Testis (tissue), 3 donors: ENCODE data around the gene THAP4. TPM values are rescaled to one million over a fixed set of nuclear protein-coding genes. Genes with fewer than 3 reads are reported as not detected.

ENCODE experiments used
- DNase-seq: peaks from one replicate; pipeline ENCODE4 v3.0.0-alpha.2; 2019
- H3K27ac ChIP-seq, 2 donors: fragments of 200-600 bp; sonication (generic); one replicate each; pipeline ENCODE4 v1.5.1; 2019
- H3K27me3 ChIP-seq: fragments of 200-600 bp; sonication (generic); one replicate; pipeline ENCODE4 v1.5.1; 2019
- H3K36me3 ChIP-seq: fragments of 200-600 bp; sonication (generic); one replicate; pipeline ENCODE4 v1.5.1; 2017; ENCODE audit warnings: low read depth; ENCODE audit errors: missing control alignments
- H3K4me1 ChIP-seq: fragments of 200-600 bp; sonication (generic); one replicate; pipeline ENCODE4 v1.5.1; 2019
- H3K4me3 ChIP-seq, 2 donors: fragments of 200-600 bp; sonication (generic); one replicate each; pipeline ENCODE4 v1.5.1; 2017 to 2019
- H3K9me3 ChIP-seq: fragments of 200-600 bp; sonication (generic); one replicate; pipeline ENCODE4 v1.5.1; 2017
- POLR2A ChIP-seq: fragments of 450-650 bp; IDR thresholded peaks from one replicate; pipeline ENCODE4 v1.6.1; 2017; ENCODE audit warnings: antibody characterized with exemption, mild to moderate bottlenecking, moderate library complexity
- WGBS, 2 donors: methylation state at CpG; one replicate each; pipeline ENCODE4 v1.1.5; 2018; 5-methylcytosine and 5-hydroxymethylcytosine counted together
- intact Hi-C: fragments of 100-400 bp; cut with DNase I; formaldehyde crosslinking; loops from one replicate; pipeline ENCODE4 v1.15.1; 2023; ENCODE audit warnings: low total_unique reads
- polyA plus RNA-seq: library from polyadenylated mRNA; stranded (reverse); fragments of 350-450 nt; fragmentation: Illumina TruSeq; extraction: RNeasy Lipid Tissue Mini Kit (QIAGEN cat#74804); gene quantifications from one replicate; pipeline ENCODE4 v1.2.3, GENCODE V29; 2014; ENCODE audit warnings: low read depth, low replicate concordance; ENCODE audit not compliant: insufficient read depth
- total RNA-seq, 2 donors: library from RNA; depleted of rRNA; stranded (reverse); fragments of >200 nt; gene quantifications; one replicate each; pipeline ENCODE4 v1.2.3, GENCODE V29; 2016
- TF ChIP-seq, protein P1 (sequence below), 3 experiments: fragments of 450-650 bp in 2 of 3; fragments of 200-600 bp in 1 of 3; sonication (generic) in 1 of 3; IDR thresholded peaks; one replicate each; pipeline ENCODE4 v1.5.1; 2016 to 2019; ENCODE audit warnings: antibody characterized with exemption in 3 of 3, mild to moderate bottlenecking in 2 of 3, moderate library complexity in 1 of 3

The THAP4 gene
- total and polyA plus RNA-seq, 3 donors from 2014 or later: 61.3 to 73.5 (median 73.5) TPM

DNA sequence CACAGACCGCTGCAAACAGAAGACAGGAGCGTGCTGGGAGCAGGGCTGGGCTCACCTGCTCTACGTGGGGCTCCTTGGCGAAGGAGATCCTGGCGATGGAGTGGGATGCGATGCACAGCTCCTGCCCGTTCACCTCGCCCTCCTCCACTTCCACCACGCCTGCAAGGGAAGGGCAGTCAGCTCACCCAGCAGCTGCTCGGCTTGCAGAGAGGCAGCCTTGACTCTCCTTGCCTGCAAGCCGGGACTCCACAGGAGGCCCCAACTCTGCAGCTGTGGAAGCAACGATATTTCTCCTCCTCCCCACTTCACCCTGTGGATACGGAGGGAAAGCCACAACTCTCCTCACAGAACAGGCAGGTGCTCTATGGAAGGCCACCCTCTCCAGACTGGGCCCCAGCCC, 35.1 kb downstream of the THAP4 start:
- Histone ChIP-seq H3K27ac (no peak overlapping the region), H3K27me3 (no peaks in the 10 kb centered on the region), H3K9me3 (no peaks in the 10 kb centered on the region), H3K36me3 (no peaks in the 10 kb centered on the region), H3K4me1 (no peaks in the 10 kb centered on the region), H3K4me3 (no peak overlapping the region)
- no peak for TF ChIP-seq POLR2A
- TF ChIP-seq, protein P1, sequence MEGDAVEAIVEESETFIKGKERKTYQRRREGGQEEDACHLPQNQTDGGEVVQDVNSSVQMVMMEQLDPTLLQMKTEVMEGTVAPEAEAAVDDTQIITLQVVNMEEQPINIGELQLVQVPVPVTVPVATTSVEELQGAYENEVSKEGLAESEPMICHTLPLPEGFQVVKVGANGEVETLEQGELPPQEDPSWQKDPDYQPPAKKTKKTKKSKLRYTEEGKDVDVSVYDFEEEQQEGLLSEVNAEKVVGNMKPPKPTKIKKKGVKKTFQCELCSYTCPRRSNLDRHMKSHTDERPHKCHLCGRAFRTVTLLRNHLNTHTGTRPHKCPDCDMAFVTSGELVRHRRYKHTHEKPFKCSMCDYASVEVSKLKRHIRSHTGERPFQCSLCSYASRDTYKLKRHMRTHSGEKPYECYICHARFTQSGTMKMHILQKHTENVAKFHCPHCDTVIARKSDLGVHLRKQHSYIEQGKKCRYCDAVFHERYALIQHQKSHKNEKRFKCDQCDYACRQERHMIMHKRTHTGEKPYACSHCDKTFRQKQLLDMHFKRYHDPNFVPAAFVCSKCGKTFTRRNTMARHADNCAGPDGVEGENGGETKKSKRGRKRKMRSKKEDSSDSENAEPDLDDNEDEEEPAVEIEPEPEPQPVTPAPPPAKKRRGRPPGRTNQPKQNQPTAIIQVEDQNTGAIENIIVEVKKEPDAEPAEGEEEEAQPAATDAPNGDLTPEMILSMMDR (IDR thresholded peaks at IDR 0.05): no peak
- DNase-seq: no peak
- 91 to 95% methylated on average over 11 to 13 of the region's 13 CpGs for WGBS, 2 donors
- intact Hi-C loops: no loop called here

DNA sequence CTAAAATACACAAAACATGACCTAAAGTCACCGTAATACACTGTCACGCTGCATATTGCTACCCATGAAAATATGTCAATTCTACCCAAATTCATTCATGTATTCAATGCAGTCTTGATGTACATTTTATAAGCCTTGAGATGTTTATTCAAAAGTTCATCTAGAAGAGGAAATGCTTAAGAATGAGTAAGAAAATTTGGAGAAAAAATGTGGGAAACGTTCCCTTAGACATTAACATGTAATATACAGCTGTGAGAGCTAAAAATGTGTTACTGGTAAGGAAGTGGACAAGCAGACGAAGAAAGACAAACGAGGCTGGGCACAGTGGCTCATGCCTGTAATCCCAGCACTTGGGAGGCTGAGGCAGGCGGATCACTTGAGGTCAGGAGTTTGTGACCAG, 37.3 kb downstream of the THAP4 start:
- intact Hi-C loops: no loop called here
- WGBS, 2 donors: 85 to 89% methylated on average over 6 of the region's 6 CpGs
- no peaks in the 10 kb centered on the region for H3K9me3 ChIP-seq
- no peaks in the 10 kb centered on the region for H3K27me3 ChIP-seq
- no peak overlapping the region for H3K4me3 ChIP-seq
- TF ChIP-seq POLR2A: no peak
- TF ChIP-seq, protein P1 (IDR thresholded peaks at IDR 0.05): no peak
- no peak for DNase-seq
- H3K4me1 ChIP-seq: no peaks in the 10 kb centered on the region
- no peak overlapping the region for H3K27ac ChIP-seq
- no peaks in the 10 kb centered on the region for H3K36me3 ChIP-seq

DNA sequence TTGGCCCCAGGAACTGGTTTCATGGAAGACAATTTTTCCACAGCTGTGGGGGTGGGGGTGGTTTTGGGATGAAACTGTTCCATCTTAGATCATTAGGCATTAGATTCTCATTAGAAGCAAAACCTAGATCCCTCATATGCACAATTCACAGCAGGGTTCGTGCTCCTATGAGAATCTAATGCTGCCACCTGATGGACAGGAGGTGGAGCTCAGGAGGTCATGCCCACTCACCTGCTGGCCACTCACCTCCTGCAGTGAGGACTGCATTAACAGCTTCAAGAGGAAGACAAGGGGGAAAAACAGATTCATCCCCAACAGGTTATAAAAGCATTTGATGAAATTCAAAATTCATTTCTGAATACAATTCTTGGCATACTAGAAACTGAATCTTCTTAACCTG, 38.5 kb downstream of the THAP4 start:
- DNase-seq: no peak
- TF ChIP-seq POLR2A: no peak
- TF ChIP-seq, protein P1 (IDR thresholded peaks at IDR 0.05): peak in 1 of 3 experiments; percentile 14
- no peak overlapping the region for H3K27ac ChIP-seq
- intact Hi-C loops: no loop called here
- WGBS, 2 donors: 57 to 63% methylated on average over 1 of the region's 1 CpG
- H3K36me3 ChIP-seq: no peaks in the 10 kb centered on the region
- no peak overlapping the region for H3K4me3 ChIP-seq
- no peaks in the 10 kb centered on the region for H3K9me3 ChIP-seq
- no peaks in the 10 kb centered on the region for H3K27me3 ChIP-seq
- H3K4me1 ChIP-seq: no peaks in the 10 kb centered on the region

DNA sequence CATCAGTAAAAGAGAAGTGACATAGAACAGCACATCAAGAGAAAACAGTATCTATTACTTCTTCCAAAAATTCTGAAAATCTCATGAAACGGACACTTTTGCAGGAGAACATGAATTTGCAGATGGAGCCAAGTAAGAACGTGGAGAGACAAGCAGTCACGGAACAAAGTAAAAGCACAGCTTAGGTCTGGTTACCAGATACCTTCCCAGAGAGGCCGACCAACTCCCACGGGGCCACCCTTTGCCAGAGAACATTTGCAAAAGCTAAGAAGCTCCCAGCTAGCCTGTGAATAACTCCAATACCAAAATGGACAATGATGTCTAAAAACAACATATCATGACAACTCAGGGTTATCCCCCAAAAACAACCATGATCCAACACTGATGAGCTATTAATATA, 38.9 kb downstream of the THAP4 start:
- DNase-seq: peak; percentile 54
- no peak overlapping the region for H3K27ac ChIP-seq

GRCh38 chr2:241597561-241597960, 39.4 kb downstream of the THAP4 start:
- H3K36me3 ChIP-seq: no peaks in the 10 kb centered on the region
- WGBS, 2 donors: 89% methylated on average over 6 of the region's 6 CpGs
- TF ChIP-seq, protein P1 (IDR thresholded peaks at IDR 0.05): no peak
- TF ChIP-seq POLR2A: no peak

More for the DNA sequence above, 38.9 kb downstream of the THAP4 start:
- Histone ChIP-seq H3K36me3 (no peaks in the 10 kb centered on the region), H3K9me3 (no peaks in the 10 kb centered on the region), H3K27me3 (no peaks in the 10 kb centered on the region), H3K4me1 (no peaks in the 10 kb centered on the region), H3K4me3 (no peak overlapping the region)
- TF ChIP-seq, protein P1 (IDR thresholded peaks at IDR 0.05): no peak
- TF ChIP-seq POLR2A: no peak
- 41 to 42% methylated on average over 5 of the region's 5 CpGs for WGBS, 2 donors
- intact Hi-C loops: no loop called here

More at GRCh38 chr2:241597561-241597960, 39.4 kb downstream of the THAP4 start:
- no peaks in the 10 kb centered on the region for H3K9me3 ChIP-seq
- H3K4me1 ChIP-seq: no peaks in the 10 kb centered on the region
- no peaks in the 10 kb centered on the region for H3K27me3 ChIP-seq
- H3K27ac ChIP-seq: no peak overlapping the region
- intact Hi-C loops: no loop called here
- no peak for DNase-seq
- no peak overlapping the region for H3K4me3 ChIP-seq
